HEK293 (cell line): ENCODE results near the gene TXNIP.

Source experiments
- CTCF ChIP-seq: fragments of 450-650 bp; formaldehyde crosslinking; IDR thresholded peaks from 2 replicates; pipeline ENCODE4 v1.5.1; 2016; ENCODE audit warnings: missing biosample characterization, missing genetic modification characterization
- FEZF1 ChIP-seq: fragments of 450-650 bp; formaldehyde crosslinking; IDR thresholded peaks from 2 replicates; pipeline ENCODE4 v1.5.1; 2016; ENCODE audit warnings: missing biosample characterization, missing genetic modification characterization
- HIC1 ChIP-seq: fragments of 450-650 bp; formaldehyde crosslinking; IDR thresholded peaks from 2 replicates; pipeline ENCODE4 v1.5.1; 2016; ENCODE audit warnings: missing biosample characterization, missing genetic modification characterization
- SP7 ChIP-seq: fragments of 450-650 bp; formaldehyde crosslinking; IDR thresholded peaks from 2 replicates; pipeline ENCODE4 v1.5.1; 2016; ENCODE audit warnings: missing biosample characterization, missing genetic modification characterization
- YY1 ChIP-seq: fragments of 450-650 bp; formaldehyde crosslinking; IDR thresholded peaks from 2 replicates; pipeline ENCODE4 v1.5.1; 2018; ENCODE audit warnings: missing biosample characterization, missing genetic modification characterization
- ZNF274 ChIP-seq, 2 experiments: fragments of 200-500 bp in 1 of 2; fragments of 450-650 bp in 1 of 2; sonication (Bioruptor generic) in 1 of 2; formaldehyde crosslinking in 1 of 2; IDR thresholded peaks; 2 replicates each; pipeline versions ENCODE4 v1.5.1 to v1.6.1; 2014 to 2016; ENCODE audit warnings: borderline replicate concordance in 1 of 2, inconsistent platforms in 1 of 2, low read length in 1 of 2, missing biosample characterization in 1 of 2, missing genetic modification characterization in 1 of 2
- ZNF624 ChIP-seq: fragments of 450-650 bp; formaldehyde crosslinking; IDR thresholded peaks from 2 replicates; pipeline ENCODE4 v1.5.1; 2017; ENCODE audit warnings: missing biosample characterization, missing genetic modification characterization
- ZNF639 ChIP-seq: fragments of 450-650 bp; formaldehyde crosslinking; IDR thresholded peaks from 2 replicates; pipeline ENCODE4 v1.5.1; 2016; ENCODE audit warnings: missing biosample characterization, missing genetic modification characterization
- ZNF792 ChIP-seq: fragments of 450-650 bp; formaldehyde crosslinking; IDR thresholded peaks from 2 replicates; pipeline ENCODE4 v1.5.1; 2016; ENCODE audit warnings: missing biosample characterization, missing genetic modification characterization
- ZNF830 ChIP-seq: fragments of 450-650 bp; IDR thresholded peaks from 2 replicates; pipeline ENCODE4 v1.5.0; 2018; ENCODE audit warnings: missing biosample characterization, missing genetic modification characterization, low read depth, mild to moderate bottlenecking, moderate library complexity
- TF ChIP-seq, protein P1 (sequence below): fragments of 450-650 bp; formaldehyde crosslinking; IDR thresholded peaks from 2 replicates; pipeline ENCODE4 v1.5.1; 2016; ENCODE audit warnings: missing biosample characterization, missing genetic modification characterization, low read depth
- TF ChIP-seq, protein P2 (sequence below): fragments of 450-650 bp; formaldehyde crosslinking; IDR thresholded peaks from 2 replicates; pipeline ENCODE4 v1.5.1; 2016; ENCODE audit warnings: missing biosample characterization, missing genetic modification characterization
- TF ChIP-seq, protein P3 (sequence below): sonication (generic); formaldehyde crosslinking; IDR thresholded peaks from 2 replicates; pipeline ENCODE4 v1.8.1; 2022; ENCODE audit warnings: mild to moderate bottlenecking, moderate library complexity, missing genetic modification reagents

DNA sequence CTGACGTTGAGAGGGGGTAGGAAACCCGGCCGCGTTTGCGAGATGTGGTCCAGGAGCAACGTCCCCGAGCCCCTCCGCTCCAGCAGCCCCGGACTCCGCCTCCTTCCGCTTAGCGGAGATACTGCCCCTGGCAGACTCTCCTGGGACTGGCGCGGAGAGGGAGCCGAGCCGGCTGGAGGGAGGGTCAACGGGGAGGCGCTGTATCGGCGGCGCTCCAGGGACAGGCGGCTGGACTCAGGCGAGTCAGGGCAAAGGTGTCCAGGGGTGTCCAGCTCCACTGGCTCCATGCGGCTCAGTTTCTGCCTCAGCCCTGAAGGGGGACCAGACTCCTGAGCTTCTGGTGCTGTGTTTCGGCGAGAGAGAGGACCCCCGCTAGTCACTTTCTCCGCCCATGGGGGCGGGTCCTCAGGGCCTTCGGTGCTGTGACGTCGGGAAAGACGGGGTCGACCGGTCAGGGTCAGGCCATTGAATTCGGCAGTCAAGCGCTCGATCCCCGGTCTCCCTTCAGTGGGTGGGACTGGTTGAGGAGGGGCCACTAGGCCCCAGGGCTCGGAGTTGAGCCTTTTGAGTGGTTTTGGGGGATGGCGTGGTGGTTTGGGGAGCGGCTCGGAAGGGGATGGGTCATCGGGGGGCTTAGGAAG, 35.8 kb downstream of the TXNIP start:
- TF ChIP-seq SP7 = peak; percentile 70
- TF ChIP-seq, protein P1, sequence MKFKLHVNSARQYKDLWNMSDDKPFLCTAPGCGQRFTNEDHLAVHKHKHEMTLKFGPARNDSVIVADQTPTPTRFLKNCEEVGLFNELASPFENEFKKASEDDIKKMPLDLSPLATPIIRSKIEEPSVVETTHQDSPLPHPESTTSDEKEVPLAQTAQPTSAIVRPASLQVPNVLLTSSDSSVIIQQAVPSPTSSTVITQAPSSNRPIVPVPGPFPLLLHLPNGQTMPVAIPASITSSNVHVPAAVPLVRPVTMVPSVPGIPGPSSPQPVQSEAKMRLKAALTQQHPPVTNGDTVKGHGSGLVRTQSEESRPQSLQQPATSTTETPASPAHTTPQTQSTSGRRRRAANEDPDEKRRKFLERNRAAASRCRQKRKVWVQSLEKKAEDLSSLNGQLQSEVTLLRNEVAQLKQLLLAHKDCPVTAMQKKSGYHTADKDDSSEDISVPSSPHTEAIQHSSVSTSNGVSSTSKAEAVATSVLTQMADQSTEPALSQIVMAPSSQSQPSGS = no peak
- TF ChIP-seq HIC1 (tag by site-specific recombination) = no peak
- TF ChIP-seq ZNF792 (tag by site-specific recombination) = no peak
- TF ChIP-seq ZNF274 (IDR thresholded peaks at IDR 0.05; ENCODE audit: low read length) = no peak
- no peak for TF ChIP-seq ZNF274 (tag by site-specific recombination; IDR thresholded peaks at IDR 0.05; ENCODE audit: borderline replicate concordance)
- TF ChIP-seq CTCF (tag by site-specific recombination) = peak; percentile 92
- TF ChIP-seq FEZF1 (tag by site-specific recombination) = no peak
- TF ChIP-seq YY1 (tag by site-specific recombination) = no peak
- TF ChIP-seq, protein P2, sequence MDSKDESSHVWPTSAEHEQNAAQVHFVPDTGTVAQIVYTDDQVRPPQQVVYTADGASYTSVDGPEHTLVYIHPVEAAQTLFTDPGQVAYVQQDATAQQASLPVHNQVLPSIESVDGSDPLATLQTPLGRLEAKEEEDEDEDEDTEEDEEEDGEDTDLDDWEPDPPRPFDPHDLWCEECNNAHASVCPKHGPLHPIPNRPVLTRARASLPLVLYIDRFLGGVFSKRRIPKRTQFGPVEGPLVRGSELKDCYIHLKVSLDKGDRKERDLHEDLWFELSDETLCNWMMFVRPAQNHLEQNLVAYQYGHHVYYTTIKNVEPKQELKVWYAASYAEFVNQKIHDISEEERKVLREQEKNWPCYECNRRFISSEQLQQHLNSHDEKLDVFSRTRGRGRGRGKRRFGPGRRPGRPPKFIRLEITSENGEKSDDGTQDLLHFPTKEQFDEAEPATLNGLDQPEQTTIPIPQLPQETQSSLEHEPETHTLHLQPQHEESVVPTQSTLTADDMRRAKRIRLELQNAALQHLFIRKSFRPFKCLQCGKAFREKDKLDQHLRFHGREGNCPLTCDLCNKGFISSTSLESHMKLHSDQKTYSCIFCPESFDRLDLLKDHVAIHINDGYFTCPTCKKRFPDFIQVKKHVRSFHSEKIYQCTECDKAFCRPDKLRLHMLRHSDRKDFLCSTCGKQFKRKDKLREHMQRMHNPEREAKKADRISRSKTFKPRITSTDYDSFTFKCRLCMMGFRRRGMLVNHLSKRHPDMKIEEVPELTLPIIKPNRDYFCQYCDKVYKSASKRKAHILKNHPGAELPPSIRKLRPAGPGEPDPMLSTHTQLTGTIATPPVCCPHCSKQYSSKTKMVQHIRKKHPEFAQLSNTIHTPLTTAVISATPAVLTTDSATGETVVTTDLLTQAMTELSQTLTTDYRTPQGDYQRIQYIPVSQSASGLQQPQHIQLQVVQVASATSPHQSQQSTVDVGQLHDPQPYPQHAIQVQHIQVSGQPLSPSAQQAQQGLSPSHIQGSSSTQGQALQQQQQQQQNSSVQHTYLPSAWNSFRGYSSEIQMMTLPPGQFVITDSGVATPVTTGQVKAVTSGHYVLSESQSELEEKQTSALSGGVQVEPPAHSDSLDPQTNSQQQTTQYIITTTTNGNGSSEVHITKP (tag by site-specific recombination) = peak; percentile 96
- no peak for TF ChIP-seq ZNF624
- no peak for TF ChIP-seq ZNF639 (tag by site-specific recombination)
- TF ChIP-seq, protein P3, sequence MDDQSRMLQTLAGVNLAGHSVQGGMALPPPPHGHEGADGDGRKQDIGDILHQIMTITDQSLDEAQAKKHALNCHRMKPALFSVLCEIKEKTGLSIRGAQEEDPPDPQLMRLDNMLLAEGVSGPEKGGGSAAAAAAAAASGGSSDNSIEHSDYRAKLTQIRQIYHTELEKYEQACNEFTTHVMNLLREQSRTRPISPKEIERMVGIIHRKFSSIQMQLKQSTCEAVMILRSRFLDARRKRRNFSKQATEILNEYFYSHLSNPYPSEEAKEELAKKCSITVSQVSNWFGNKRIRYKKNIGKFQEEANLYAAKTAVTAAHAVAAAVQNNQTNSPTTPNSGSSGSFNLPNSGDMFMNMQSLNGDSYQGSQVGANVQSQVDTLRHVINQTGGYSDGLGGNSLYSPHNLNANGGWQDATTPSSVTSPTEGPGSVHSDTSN (CRISPR knock-in tag) = no peak
- no peak for TF ChIP-seq ZNF830 (tag by site-specific recombination)
